HG02571 (cell line): Measurements from ENCODE around the gene ELFN1.

Source experiments
- ATAC-seq: cut with Tn5 transposase; IDR thresholded peaks from one replicate; pipeline ENCODE4 v1.9.1; 2021; ENCODE audit warnings: mild to moderate bottlenecking, moderate library complexity; ENCODE audit not compliant: unreplicated experiment

The ELFN1 gene

GRCh38 chr7:1721047-1721690 is 51.1 kb downstream of the ELFN1 start:
- ATAC-seq = no peak

GRCh38 chr7:1723254-1723653 is 53.2 kb downstream of the ELFN1 start:
- ATAC-seq = no peak

GRCh38 chr7:1724118-1724910 is 54.2 kb downstream of the ELFN1 start:
- no peak for ATAC-seq

- ATAC-seq = no peak
These were observed 55.2 kb downstream of the ELFN1 start for GRCh38 chr7:1725199-1725690.

GRCh38 chr7:1725766-1726630 is 55.9 kb downstream of the ELFN1 start:
- no peak for ATAC-seq

- no peak for ATAC-seq
These were observed 57.0 kb downstream of the ELFN1 start for GRCh38 chr7:1727079-1727478.

GRCh38 chr7:1727812-1728570 is 57.9 kb downstream of the ELFN1 start:
- ATAC-seq = no peak

- no peak for ATAC-seq
These were observed 59.1 kb downstream of the ELFN1 start for GRCh38 chr7:1729183-1729582.

GRCh38 chr7:1729773-1730172 is 59.7 kb downstream of the ELFN1 start:
- ATAC-seq = no peak

- no peak for ATAC-seq
These were observed 62.0 kb downstream of the ELFN1 start for GRCh38 chr7:1732072-1732471.

GRCh38 chr7:1732645-1733044 is 62.6 kb downstream of the ELFN1 start:
- no peak for ATAC-seq

- no peak for ATAC-seq
These were observed 63.3 kb downstream of the ELFN1 start for GRCh38 chr7:1733206-1733907.

- no peak for ATAC-seq
These were observed 64.0 kb downstream of the ELFN1 start for GRCh38 chr7:1733908-1734730.

GRCh38 chr7:1735262-1735661 is 65.2 kb downstream of the ELFN1 start:
- ATAC-seq = no peak

GRCh38 chr7:1735806-1736483 is 65.9 kb downstream of the ELFN1 start:
- no peak for ATAC-seq

GRCh38 chr7:1736484-1736817 is 66.4 kb downstream of the ELFN1 start:
- no peak for ATAC-seq

GRCh38 chr7:1736830-1737229 is 66.8 kb downstream of the ELFN1 start:
- no peak for ATAC-seq

GRCh38 chr7:1737523-1737922 is 67.4 kb downstream of the ELFN1 start:
- no peak for ATAC-seq

GRCh38 chr7:1737956-1738355 is 67.9 kb downstream of the ELFN1 start:
- no peak for ATAC-seq
